PC-3 (cell line): ENCODE data around the gene IL10RB. TPM values are rescaled to one million over a fixed set of nuclear protein-coding genes. Genes with fewer than 3 reads are reported as not detected.
A peak's percentile ranks its signal among the peaks of the same experiment; 100 is the strongest.

ENCODE experiments used
- ATAC-seq: fragments of 200-7000 bp; cut with Tn5 transposase; 2 replicates; pipeline ENCODE4 v1.9.1; 2020; ENCODE audit warnings: mild to moderate bottlenecking, moderate library complexity
- BruUV-seq: library from RNA; stranded (reverse); fragments of 400-500 nt; replicated peaks from 2 replicates; lab custom pipeline; 2021; lab: Mats Ljungman, UMichigan
- CTCF ChIA-PET: fragments of 300-600 bp; sonication (Branson Sonifier 250); formaldehyde crosslinking; loops from one replicate; lab custom pipeline; 2022; ENCODE audit warnings: antibody characterized with exemption; lab: Charles Lee
- POLR2A ChIA-PET: fragments of 300-600 bp; sonication (Branson Sonifier 250); formaldehyde crosslinking; loops from one replicate; lab custom pipeline; 2022; ENCODE audit warnings: antibody characterized with exemption; ENCODE audit not compliant: unreplicated experiment; lab: Charles Lee
- DNase-seq: peaks from one replicate; pipeline ENCODE4 v3.0.0-alpha.2; 2015
- H2AFZ ChIP-seq: fragments of 300-600 bp; sonication (generic); 2 replicates; pipeline ENCODE4 v1.6.0; 2016; ENCODE audit warnings: antibody characterized with exemption, low read length
- H3F3A ChIP-seq: fragments of 300-600 bp; sonication (generic); one replicate; pipeline ENCODE4 v1.6.0; 2017; ENCODE audit warnings: antibody characterized with exemption, low read length, control low read depth, mild to moderate bottlenecking; ENCODE audit not compliant: unreplicated experiment
- H3K27ac ChIP-seq: fragments of 300-600 bp; sonication (generic); 2 replicates; pipeline ENCODE4 v1.5.1; 2016; ENCODE audit warnings: mild to moderate bottlenecking, low read length
- H3K27me3 ChIP-seq: fragments of 300-600 bp; sonication (generic); 2 replicates; pipeline ENCODE4 v1.6.1; 2016; ENCODE audit warnings: low read length, mixed read lengths
- H3K36me3 ChIP-seq: fragments of 300-600 bp; sonication (generic); 2 replicates; pipeline ENCODE4 v1.6.1; 2016; ENCODE audit warnings: low read depth, mixed run types, low read length, mixed read lengths
- H3K4me1 ChIP-seq: fragments of 300-600 bp; sonication (generic); 2 replicates; pipeline ENCODE4 v1.5.1; 2016; ENCODE audit warnings: low read length; ENCODE audit not compliant: insufficient read depth
- H3K4me2 ChIP-seq: fragments of 300-600 bp; sonication (generic); 2 replicates; pipeline ENCODE4 v1.6.0; 2016; ENCODE audit warnings: low read length
- H3K4me3 ChIP-seq: fragments of 300-600 bp; sonication (generic); 2 replicates; pipeline ENCODE4 v1.5.1; 2016; ENCODE audit warnings: mild to moderate bottlenecking, low read length, mixed read lengths
- H3K79me2 ChIP-seq: fragments of 300-600 bp; sonication (generic); 2 replicates; pipeline ENCODE4 v1.6.1; 2017; ENCODE audit warnings: low read length, mixed read lengths
- H3K9ac ChIP-seq: fragments of 300-600 bp; sonication (generic); 2 replicates; pipeline ENCODE4 v1.6.0; 2016; ENCODE audit warnings: mild to moderate bottlenecking, low read length
- H3K9me2 ChIP-seq: fragments of 300-600 bp; sonication (generic); replicated peaks from 2 replicates; pipeline ENCODE4 v1.6.1; 2016; ENCODE audit warnings: mixed run types, low read length, mixed read lengths
- H3K9me3 ChIP-seq: fragments of 300-600 bp; sonication (generic); 2 replicates; pipeline ENCODE4 v1.6.1; 2016; ENCODE audit warnings: low read length, mixed read lengths
- H4K20me1 ChIP-seq: fragments of 300-600 bp; sonication (generic); 2 replicates; pipeline ENCODE4 v1.6.1; 2016; ENCODE audit warnings: low read length, mixed read lengths
- CTCF ChIP-seq: fragments of 300-600 bp; sonication (generic); conservative IDR thresholded peaks from 2 replicates; pipeline ENCODE4 v1.5.1; 2017; ENCODE audit warnings: antibody characterized with exemption, low read depth, mild to moderate bottlenecking, low read length
- EZH2 ChIP-seq: fragments of 300-600 bp; sonication (generic); IDR thresholded peaks from one replicate; pipeline ENCODE4 v1.6.1; 2017; ENCODE audit warnings: antibody characterized with exemption, mild to moderate bottlenecking, low read length; ENCODE audit not compliant: unreplicated experiment
- EZH2phosphoT487 ChIP-seq: fragments of 300-600 bp; sonication (generic); IDR thresholded peaks from 2 replicates; pipeline ENCODE4 v1.6.1; 2018; ENCODE audit warnings: mild to moderate bottlenecking, antibody characterized with exemption, low read length, borderline replicate concordance
- intact Hi-C: fragments of 100-400 bp; cut with micrococcal nuclease; formaldehyde crosslinking; loops from 2 replicates; pipeline ENCODE4 v1.9.0; 2023
- total RNA-seq: library from RNA; depleted of rRNA; stranded (reverse); fragments of >200 nt; gene quantifications from 2 replicates; pipeline ENCODE4 v1.2.3, GENCODE V29; 2014

Gene IL10RB
- total RNA-seq, 1 experiment from 2014 or later: 26.8 TPM

- CTCF ChIA-PET: interaction anchor here (0.6 to 0.8 kb wide), 2 partner anchors 33 to 102 kb away, joined by 3 to 6 read pairs; partner anchors contain the start of gene IL10RB
- Histone ChIP-seq H3F3A (no peaks in the 10 kb centered on the region), H3K4me3 (no peak overlapping the region), H3K9me2 (no peaks in the 10 kb centered on the region), H3K79me2 (no peaks in the 10 kb centered on the region), H2AFZ (no peak overlapping the region), H3K36me3 (no peaks in the 10 kb centered on the region), H4K20me1 (no peaks in the 10 kb centered on the region), H3K4me1 (peaks cover 21% of the 10 kb centered on the region), H3K9me3 (no peaks in the 10 kb centered on the region), H3K4me2 (peak overlapping the region; percentile 27), H3K9ac (no peak overlapping the region), H3K27me3 (no peaks in the 10 kb centered on the region), H3K27ac (peak overlapping the region; percentile 15; the same call in 1 of the 2 replicates)
- BruUV-seq: no TSS peak
- POLR2A ChIA-PET: interaction anchor here (0.6 kb wide), 1 partner anchor 168 kb away, joined by 4 read pairs; no protein-coding TSS in a partner anchor
- TF ChIP-seq EZH2 (no peak), CTCF (no peak), EZH2phosphoT487 (no peak)
- intact Hi-C loops: no loop called here
- ATAC-seq: peak; percentile 53
- peak; percentile 57 for DNase-seq
Measured at GRCh38 chr21:33299181-33299752, 33.1 kb downstream of the IL10RB start.

- no peak overlapping the region for H3K4me2 ChIP-seq
- H4K20me1 ChIP-seq: no peaks in the 10 kb centered on the region
- H3K9me2 ChIP-seq: no peaks in the 10 kb centered on the region
- ATAC-seq (peak; percentile 62), DNase-seq (peak; percentile 24)
- no peaks in the 10 kb centered on the region for H3F3A ChIP-seq
- no peaks in the 10 kb centered on the region for H3K27me3 ChIP-seq
- TF ChIP-seq EZH2 (no peak), EZH2phosphoT487 (no peak), CTCF (no peak)
- peak overlapping the region; percentile 22; the same call in 1 of the 2 replicates for H3K27ac ChIP-seq
- 0 out of 2 replicates have a peak overlapping the region, but pooled peaks have one; percentile 25 for H2AFZ ChIP-seq
- no peak overlapping the region for H3K9ac ChIP-seq
- no peaks in the 10 kb centered on the region for H3K9me3 ChIP-seq
- POLR2A ChIA-PET: no interaction called here
- CTCF ChIA-PET: no interaction called here
- H3K36me3 ChIP-seq: no peaks in the 10 kb centered on the region
- H3K4me1 ChIP-seq: peaks cover 21% of the 10 kb centered on the region
- intact Hi-C loops: no loop called here
- H3K79me2 ChIP-seq: no peaks in the 10 kb centered on the region
- BruUV-seq: no TSS peak
- H3K4me3 ChIP-seq: no peak overlapping the region
Measured at GRCh38 chr21:33300701-33301631, 34.8 kb downstream of the IL10RB start.
